GM21717 (cell line): ENCODE data around the gene PHLPP2.

Experiments used
- ATAC-seq: cut with Tn5 transposase; IDR thresholded peaks from one replicate; pipeline ENCODE4 v1.9.1; 2021; ENCODE audit warnings: mild to moderate bottlenecking, moderate library complexity; ENCODE audit not compliant: unreplicated experiment

The PHLPP2 gene

DNA sequence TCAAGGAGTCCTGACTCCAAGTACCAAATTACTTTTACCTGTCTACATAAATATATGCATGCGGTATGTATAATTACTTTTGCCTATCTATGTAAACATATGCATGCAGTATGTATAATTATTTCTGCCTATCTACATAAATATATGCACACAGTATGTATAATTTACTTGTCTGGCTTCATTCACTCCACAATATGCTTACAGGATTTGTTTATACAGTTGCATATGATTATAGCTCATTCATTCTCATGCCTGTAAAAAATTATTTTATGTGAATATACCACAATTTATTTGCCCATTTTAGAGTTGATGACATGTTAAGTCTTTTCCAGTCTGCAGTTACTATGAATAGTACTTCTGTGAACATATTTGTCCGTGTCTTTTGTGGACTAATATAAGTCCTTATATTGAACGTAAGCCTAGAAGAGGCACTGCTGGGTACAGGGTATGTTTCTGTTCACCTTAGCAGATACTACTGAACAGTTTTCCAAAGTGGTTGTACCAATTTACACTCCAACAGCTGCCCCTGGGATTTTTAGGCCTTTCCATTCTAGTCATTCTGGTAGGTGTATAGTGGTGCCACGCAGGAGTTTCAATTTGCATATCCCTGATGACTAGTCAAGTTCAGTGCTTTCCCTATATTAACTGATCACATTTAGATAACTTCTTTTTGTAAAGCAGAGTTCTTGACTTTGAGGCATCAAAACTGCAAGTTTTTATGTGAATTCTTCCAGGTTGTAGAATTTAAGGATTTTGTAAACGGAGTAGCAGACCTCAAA, 51.5 kb downstream of the PHLPP2 start:
- no peak for ATAC-seq

DNA sequence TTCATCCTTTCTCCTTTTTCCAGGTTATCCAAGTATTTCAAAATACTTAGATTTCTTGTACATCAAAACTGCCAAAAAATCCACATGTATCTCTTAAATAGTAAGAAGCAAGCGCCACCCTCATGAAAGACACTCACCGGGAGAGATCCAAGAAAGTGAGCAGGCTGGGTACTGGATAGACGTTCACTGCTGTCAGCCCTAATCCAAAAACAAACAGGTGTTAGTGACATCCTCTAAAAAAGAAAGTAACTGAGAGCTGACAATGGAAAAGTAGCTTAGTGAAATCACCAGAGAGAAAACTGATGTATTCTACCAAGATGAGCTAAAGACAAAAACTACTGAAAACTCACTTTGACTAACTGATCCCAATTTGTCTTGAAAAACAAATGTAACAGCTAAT, 52.4 kb downstream of the PHLPP2 start:
- ATAC-seq, result no peak

DNA sequence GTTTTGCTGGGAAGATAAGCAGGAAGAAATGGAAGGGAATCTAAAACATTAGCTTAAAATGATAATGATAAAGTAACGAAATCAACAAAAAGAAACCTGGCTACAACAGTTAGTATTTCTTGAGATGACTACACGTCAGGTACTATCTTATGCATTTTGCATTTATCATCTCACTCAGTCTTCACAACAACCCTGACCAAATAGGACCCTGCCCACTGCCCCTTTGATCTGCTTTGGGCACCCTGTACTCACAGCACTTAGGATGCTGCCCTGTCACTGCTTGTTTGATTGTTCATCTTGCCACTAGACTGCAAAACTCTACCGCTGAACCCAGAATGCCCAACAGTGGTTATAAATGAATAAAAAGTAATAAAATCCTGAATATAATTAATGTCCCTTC, 53.3 kb downstream of the PHLPP2 start:
- ATAC-seq, result no peak

DNA sequence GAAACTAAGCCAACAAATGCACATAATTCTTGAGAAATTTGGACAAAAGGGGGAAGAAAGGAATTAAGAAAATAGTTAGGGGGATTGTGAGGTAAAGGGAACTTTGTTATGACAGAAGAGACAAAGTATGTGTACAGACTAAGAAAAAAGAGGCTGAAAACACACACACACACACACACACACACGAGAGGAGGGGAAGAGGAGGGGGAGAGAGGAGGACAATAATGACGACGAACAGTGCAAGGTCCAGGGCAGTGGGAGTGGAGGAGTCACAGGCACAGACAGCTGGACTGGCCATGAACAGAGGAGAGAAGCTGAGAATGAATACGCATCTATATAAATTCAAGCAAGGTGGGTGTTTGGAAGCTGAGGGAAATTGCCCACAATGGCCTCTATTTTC, 54.0 kb downstream of the PHLPP2 start:
- ATAC-seq, result no peak

DNA sequence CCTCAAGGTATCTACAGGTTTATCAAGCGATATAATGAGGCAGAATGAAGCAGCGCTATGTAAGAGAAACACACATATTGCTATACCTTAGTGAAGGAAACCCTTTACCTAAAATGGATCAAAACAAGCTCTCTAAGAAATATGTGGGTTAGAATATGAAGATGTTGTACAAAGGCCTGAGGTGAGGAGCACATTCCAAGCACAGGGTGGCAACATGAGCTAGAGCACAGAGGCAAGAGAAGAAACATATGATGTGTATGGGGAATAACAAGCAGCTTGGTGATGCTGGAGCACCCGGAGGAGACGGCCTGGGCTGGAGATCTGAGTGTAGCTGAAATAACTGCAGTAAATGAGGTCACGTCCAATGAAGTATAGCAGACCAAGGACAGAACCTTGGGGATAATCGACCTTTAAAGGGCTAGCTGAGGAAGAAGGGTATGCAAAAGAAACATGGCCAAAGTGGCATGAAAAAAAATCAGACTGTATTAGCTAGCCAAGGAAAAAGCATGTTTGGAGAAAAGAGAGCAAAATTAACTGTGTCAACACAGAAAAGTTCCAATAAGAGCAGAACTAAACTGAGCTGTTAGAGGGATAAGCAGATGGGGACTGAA, 54.5 kb downstream of the PHLPP2 start:
- no peak for ATAC-seq

DNA sequence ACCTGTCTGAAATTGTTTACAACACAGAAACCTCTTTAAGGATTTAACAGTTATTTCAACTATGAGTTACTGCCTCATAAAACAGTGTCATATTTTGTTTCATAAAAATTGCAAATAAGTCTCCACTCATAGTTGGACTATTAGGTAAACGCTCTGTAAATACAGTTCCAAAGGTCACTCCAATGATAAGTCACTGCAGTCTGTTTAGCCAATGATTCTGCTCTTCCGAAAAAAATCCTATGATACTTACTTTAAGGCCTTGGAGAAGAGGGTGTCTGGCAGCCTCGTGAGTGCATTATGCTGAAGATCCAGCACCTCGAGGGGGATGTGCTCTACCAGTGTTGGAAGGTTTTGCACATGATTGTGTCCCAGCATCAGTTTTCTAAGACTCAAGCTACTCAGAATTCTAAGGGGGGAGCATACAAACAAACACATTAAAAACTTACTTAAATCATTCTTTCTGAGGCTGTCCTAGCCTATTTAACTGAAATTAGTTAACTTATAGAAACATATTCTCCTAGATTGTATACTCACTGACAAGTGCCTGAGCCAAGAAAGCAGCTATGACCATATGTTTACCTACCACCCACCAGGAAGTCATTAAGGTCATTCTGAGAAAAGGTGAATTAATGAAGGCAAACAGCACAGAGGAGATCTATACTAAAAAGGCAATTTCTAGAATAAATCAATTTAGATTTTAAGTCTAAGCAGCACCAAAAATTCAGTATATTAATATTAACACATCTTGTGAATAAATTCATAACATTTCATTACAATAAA, 57.4 kb downstream of the PHLPP2 start:
- no peak for ATAC-seq

DNA sequence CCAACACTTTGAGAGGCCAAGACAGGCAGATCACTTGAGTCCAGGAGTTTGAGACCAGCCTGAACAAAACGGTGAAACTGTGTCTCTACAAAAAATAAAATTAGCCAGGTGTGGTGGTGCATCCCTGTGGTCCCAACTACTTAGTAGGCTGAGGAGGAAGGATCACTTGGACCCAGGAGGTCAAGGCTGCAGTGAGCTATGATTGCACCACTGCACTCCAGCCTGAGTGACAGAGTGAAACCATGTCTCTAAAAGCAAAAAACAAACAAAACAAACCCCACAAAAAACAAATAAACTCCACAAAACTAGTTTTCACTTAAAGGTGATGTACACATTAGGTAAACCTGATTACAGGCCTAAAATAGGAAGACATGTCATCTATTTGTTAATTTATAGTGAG, 58.2 kb downstream of the PHLPP2 start:
- ATAC-seq, result no peak

DNA sequence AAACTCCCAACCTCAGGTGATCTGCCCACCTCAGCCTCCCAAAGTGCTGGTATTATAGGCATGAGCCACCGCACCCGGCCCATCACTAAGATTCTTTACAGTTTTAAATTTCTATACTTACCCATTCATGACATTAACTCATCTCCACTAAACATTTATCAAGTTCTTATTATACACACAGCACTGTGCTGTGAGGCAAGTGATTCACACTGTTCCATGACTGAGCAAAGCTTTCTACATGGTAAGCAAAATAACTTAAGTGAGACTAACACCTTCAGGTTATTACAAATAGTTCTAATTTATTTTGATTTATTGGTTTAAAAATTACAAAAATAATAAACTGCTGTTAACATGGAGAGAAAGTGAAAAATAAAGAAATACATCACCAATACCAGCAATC, 65.0 kb downstream of the PHLPP2 start:
- no peak for ATAC-seq

DNA sequence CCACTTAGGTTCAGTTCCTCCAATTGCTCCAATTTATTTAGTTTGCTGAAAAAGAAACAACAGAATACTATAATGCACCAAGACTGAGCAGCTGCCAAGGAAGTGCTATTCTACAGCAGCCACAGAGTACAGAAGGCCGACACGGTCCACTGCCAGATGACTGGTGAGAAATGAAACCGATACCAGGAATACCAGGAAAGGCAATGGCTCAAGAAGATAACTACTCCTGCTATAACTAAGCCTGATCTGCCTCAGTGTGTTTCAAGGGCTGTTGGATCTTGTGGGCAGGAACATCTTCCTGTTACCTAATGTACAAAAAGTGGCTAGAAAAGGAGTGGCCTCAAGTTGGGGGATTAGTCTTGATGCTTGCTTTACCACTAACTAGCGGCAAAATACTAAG, 65.7 kb downstream of the PHLPP2 start:
- no peak for ATAC-seq

DNA sequence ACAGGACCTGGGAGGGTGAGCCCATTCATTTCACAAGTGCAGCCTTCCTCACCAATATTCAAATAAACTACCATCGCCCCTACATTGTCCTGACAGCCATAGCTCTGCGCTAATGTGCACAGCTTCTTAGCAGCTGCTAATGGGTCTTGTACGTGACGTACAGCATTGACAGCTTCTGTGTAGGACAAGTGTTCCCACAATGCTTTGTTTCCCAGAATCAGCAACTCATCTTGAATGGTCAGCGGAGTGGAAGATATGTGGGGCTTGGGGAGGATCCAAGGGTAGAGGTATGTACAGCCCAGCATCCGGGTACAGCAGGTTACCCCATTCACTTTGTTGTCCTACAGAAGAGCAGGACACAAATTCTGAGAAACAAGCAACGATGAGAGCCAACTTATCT, 74.8 kb downstream of the PHLPP2 start:
- no peak for ATAC-seq

DNA sequence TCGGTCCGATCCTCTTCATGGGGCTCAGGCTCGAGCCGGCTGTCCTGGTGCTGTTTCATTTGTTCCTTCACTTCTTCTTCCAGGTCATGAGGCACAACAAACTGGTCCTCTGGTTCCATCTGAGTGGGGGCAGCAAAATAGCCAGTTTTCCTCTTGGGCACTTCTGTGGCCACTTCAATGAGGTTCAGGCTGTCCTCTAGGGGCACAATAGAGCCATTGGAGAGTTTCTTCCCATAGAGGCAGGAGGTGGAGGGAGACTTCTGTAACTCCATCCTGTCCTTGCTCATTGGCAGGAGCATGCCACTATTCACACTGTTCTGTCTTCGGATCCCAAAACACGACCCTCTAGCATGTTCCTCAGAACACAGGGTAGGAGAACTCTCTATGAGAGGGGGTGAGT, 75.6 kb downstream of the PHLPP2 start:
- ATAC-seq, result no peak

DNA sequence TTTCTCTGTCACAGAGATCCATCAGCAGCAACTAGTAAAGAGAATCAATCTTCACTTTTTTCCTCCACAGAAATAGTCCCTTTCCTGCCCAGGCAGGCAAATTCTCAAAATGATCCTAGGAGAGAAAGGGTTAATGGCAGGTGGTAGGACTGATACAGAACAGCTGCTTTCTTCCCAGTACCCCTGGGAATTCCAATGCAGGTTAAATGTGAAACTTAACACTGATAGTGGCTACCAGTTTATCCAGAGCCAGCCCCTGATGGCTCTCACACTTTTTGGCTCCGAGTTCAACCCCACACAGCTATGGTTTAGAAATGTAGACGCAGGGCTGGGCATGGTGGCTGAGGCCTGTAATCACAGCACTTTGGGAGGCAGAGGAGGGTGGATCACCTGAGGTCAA, 76.3 kb downstream of the PHLPP2 start:
- no peak for ATAC-seq

DNA sequence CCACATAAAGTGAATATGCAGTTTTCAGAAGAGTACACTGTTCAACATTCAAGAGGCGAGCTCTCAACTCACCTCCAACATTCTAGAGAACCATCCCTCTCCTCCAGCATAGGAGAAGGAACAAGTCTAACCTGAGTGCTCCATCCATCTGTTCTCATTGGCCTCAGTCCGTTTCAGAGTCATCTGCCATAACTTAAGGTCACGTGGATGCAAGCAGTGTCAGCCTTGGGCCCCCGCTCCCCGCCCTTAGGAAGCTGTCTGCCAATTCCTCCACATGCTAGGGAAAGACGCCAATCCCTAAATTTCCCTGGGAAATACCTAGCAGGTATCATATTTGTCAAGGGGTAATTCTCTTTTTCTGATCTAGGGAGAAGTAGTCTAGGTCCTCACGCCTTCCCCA, 77.1 kb downstream of the PHLPP2 start:
- no peak for ATAC-seq

DNA sequence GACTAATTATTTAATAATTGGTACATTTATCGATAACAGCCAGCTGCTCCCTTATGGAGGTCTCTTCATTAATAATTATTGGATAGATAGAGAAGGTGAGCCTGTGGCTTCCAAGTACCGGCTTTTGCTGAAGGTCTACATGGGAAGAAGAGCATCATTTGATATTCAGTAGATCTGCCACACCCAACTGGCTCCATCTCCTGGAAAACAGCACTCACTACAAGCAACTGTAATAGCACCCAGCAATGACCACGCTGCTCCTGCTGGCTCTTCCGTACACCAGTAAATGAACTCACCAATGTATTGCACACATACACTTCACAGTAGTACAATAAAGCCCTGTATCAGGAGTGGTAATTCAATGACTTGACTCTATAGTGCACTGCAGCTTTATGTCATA, 79.1 kb downstream of the PHLPP2 start:
- ATAC-seq, result no peak

DNA sequence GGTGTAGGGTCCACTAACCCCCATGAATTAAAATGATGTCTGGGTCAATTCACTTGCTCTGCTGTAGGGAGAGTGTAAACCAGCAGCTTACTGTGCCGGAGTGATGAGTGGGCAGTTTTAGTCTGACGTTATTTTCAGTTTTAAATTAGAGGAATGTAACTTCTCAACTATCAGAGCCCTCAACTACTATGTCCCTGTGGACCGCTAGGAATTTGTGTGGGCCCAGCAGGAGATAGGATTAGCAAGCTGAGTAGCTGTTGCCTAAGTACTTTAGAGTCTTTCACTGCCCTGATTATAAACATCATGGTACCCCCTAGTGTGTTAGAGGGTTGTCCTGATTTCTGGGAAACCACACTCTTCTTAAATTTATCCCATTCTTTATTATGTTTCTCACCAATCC, 87.1 kb downstream of the PHLPP2 start:
- ATAC-seq, result no peak

DNA sequence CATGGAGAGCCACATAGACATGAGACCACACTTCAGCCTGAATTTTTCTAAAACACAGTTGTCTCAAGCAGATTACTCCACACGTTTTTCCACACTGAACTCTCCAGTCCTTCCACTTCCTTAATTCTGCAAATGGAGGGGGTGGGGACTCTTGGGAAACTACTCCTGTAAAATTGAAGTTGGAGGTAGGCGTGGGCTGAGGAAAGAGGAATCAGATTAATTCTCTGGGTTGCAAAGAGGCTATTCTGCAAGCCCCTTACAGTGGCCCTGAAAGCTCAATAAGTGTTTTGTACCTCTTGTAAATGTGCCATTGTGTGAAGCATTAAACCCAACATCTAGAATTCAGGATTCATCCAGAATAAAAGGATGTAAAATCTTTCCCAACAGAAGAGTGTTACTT, 88.9 kb downstream of the PHLPP2 start:
- no peak for ATAC-seq

DNA sequence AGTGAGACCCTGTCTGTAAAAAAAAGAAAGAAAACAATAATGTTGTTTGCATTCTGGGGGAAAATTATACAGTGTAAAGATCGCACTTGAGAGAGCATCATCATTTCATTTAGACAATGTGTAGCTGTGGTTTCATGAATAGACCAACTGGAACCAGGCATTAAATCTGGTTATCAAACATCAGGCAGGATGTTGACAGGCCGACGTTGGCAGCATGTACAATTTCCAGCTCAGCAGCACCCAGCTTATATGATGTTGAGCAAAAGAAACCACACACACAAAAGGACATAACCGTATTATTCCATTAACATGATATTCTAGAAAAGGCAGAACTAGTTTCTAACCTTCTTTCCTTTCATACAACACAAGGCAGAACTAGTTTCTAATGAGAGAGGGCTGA, 92.7 kb downstream of the PHLPP2 start:
- ATAC-seq, result no peak

DNA sequence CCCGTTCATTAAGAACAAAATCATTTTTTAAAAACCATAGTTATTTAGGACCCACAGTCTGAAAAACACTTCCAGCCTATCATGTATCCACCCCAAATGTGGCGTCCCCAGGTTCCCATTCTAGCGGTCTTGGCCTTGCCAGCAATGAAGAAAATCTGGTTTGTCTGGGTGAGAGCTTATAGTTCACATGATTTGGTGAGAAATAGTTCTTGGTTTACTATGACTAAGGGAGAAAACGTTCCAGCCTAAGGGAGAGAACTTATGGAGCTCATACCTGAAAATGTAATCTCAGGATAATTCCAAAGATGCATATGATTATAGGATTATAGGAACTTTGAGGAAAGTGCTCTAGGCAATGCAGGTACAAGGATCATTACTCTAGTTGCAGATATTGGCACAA, 93.7 kb downstream of the PHLPP2 start:
- ATAC-seq, result no peak

DNA sequence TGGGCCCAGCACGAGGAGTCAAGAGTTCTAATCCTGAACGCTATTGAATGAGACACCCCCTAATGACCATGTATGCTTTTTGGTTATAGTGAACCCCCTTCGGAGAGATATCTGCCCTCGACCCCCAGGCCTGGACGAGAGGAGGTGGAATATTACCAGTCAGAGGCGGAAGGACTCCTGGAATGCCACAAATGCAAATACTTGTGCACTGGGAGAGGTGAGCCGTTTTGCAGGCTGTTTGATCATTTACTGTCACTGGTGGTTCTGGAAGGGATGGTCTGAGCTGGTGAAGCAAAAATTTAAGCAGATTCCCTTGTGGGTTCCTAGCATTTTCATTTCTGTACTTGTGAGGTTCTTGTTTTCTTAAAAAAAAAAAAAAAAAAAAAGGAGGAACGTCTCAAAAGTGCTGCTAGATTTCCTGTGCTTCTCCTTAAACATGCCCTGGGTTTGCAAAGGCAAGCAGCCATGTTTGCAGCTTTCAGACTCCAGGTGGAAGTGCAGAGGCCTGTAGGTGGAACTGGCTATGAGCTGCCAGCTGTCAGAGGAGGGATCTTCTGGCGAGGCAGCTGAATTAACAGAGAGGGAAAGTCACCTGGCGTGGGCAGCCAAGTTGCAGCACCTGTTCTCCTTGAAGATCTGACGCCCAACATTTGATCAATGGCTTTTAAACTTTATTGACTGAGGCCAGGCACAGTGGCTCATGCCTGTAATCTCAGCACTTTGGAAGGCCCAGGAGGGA, 95.1 kb downstream of the PHLPP2 start:
- ATAC-seq, result no peak

DNA sequence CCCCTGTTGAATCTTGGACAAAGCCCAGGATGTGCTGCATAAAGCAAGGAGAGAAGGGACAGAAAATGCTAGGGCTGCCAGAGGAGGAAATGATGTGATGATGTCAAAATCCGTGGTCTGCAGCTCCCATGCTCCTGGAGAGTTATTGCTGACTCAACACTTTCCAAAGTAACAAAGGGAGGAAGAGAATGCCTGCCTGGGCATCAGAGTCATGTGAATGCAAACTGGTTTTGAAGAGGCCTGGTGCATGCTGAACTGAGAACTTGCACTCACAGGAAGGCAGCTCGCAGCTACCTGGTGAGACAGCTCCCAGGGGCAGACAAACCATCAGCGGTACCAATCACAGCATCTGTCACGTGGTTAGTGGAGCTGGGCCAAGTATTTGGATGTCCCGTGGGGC, 95.7 kb downstream of the PHLPP2 start:
- ATAC-seq, result no peak

DNA sequence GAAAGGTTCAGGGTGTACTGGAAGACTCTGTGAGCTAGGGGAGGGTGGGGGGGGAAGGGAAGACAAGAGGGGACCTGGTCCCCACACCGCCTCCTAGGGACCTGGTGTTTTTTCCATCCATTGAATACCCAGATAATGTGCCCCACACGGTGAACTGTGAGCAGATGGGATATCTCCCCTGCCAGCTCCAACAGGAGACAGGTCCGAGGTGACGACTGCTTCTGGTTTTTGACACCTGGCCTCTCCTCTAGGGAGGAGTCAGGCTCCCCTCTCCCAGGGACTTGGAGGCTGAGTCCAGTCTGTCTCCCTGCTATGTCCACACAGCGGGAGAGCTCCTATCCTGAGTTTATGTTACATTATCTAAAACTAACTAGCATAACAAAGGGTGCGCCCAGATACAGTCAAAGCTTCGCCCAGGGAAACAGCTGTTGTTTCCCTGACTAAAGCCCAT, 96.7 kb downstream of the PHLPP2 start:
- no peak for ATAC-seq
